Measurements from ENCODE around the gene RFX2.

DNA sequence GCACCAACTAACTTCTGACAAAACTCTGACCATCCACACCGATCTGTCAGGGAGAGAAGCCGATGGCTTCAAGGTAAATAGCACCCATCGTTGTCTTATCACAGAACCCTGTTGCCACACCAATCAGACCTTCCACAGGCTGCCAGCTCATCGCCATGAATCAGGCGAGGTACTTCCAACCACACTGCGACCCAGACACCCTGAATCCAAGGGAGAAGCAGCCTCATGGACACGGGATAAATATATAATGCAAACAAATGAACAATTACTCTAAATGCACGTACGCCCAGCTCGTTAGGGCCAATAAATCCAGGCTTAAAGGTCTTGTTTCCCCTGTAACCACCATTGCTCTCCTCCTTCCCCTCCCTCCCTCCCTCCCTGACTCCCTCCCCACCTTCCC, 153.1 kb downstream of the RFX2 start:
- TF ChIP-seq, protein P1, sequence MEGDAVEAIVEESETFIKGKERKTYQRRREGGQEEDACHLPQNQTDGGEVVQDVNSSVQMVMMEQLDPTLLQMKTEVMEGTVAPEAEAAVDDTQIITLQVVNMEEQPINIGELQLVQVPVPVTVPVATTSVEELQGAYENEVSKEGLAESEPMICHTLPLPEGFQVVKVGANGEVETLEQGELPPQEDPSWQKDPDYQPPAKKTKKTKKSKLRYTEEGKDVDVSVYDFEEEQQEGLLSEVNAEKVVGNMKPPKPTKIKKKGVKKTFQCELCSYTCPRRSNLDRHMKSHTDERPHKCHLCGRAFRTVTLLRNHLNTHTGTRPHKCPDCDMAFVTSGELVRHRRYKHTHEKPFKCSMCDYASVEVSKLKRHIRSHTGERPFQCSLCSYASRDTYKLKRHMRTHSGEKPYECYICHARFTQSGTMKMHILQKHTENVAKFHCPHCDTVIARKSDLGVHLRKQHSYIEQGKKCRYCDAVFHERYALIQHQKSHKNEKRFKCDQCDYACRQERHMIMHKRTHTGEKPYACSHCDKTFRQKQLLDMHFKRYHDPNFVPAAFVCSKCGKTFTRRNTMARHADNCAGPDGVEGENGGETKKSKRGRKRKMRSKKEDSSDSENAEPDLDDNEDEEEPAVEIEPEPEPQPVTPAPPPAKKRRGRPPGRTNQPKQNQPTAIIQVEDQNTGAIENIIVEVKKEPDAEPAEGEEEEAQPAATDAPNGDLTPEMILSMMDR (IDR thresholded peaks at IDR 0.05; ENCODE audit: insufficient read depth, low read depth, low read length) = no peak
- no peak for TF ChIP-seq EZH2 (IDR thresholded peaks at IDR 0.05; ENCODE audit: insufficient read depth, low read length)
